Neural cell (in vitro differentiated cells): ENCODE measurements around the gene TFCP2L1.

ENCODE experiments used
- CTCF ChIP-seq: fragments of 450-650 bp; IDR thresholded peaks from 2 replicates; pipeline ENCODE4 v1.5.1; 2014; ENCODE audit warnings: antibody characterized with exemption, mild to moderate bottlenecking, moderate library complexity; ENCODE audit not compliant: poor library complexity, severe bottlenecking
- EZH2 ChIP-seq: fragments of 200-600, 300-800 bp; shearing (Covaris generic), sonication (generic); IDR thresholded peaks from 2 replicates; pipeline ENCODE4 v1.6.1; 2014; ENCODE audit warnings: antibody characterized with exemption, low read length, borderline replicate concordance, mild to moderate bottlenecking; ENCODE audit not compliant: insufficient read depth, poor library complexity, severe bottlenecking
- MXI1 ChIP-seq: fragments of 450-650 bp; conservative IDR thresholded peaks from 2 replicates; pipeline ENCODE4 v1.6.1; 2014; ENCODE audit warnings: antibody characterized with exemption, mild to moderate bottlenecking; ENCODE audit not compliant: poor library complexity, severe bottlenecking
- POLR2AphosphoS5 ChIP-seq: IDR thresholded peaks from 2 replicates; pipeline ENCODE4 v1.6.1; 2012
- RAD21 ChIP-seq: fragments of 450-650 bp; conservative IDR thresholded peaks from 2 replicates; pipeline ENCODE4 v1.6.1; 2014; ENCODE audit warnings: antibody characterized with exemption, mild to moderate bottlenecking, moderate library complexity
- TAF1 ChIP-seq: IDR thresholded peaks from 2 replicates; pipeline ENCODE4 v1.6.1; 2012; ENCODE audit warnings: low read depth

- TF ChIP-seq CTCF (no peak), MXI1 (no peak), RAD21 (no peak), POLR2AphosphoS5 (no peak), TAF1 (no peak), EZH2 (no peak)
Measured at GRCh38 chr2:121307048-121307447, 22.0 kb upstream of the TFCP2L1 start.
